Liver (tissue), 3 donors: ENCODE results near the gene ZFX.

Experiments used
- ATF3 ChIP-seq: IDR thresholded peaks from 2 replicates; pipeline ENCODE4 v1.6.1; 2016; ENCODE audit warnings: antibody characterized with exemption
- CTCF ChIP-seq: fragments of 150-350 bp; IDR thresholded peaks from 2 replicates; pipeline ENCODE4 v1.5.1; 2017; ENCODE audit warnings: improper control_type of control experiment, low read depth, low read length; ENCODE audit not compliant: missing input control
- GABPA ChIP-seq, 2 donors: IDR thresholded peaks in 1 of 2; conservative IDR thresholded peaks in 1 of 2; 2 replicates each; pipeline ENCODE4 v1.6.1; 2016; ENCODE audit warnings: antibody characterized with exemption in 2 of 2, mild to moderate bottlenecking in 1 of 2, moderate library complexity in 1 of 2
- RAD21 ChIP-seq, 2 donors: IDR thresholded peaks; 2 replicates each; pipeline ENCODE4 v1.6.1; 2016; ENCODE audit warnings: antibody characterized with exemption in 2 of 2, mild to moderate bottlenecking in 2 of 2
- SP1 ChIP-seq: IDR thresholded peaks from 2 replicates; pipeline ENCODE4 v1.6.1; 2018; ENCODE audit warnings: antibody characterized with exemption, mild to moderate bottlenecking
- TF ChIP-seq, protein P1 (sequence below): IDR thresholded peaks from 2 replicates; pipeline ENCODE4 v1.6.1; 2016; ENCODE audit warnings: antibody characterized with exemption
- donor health status: healthy.
- donor health status: healthy.

DNA sequence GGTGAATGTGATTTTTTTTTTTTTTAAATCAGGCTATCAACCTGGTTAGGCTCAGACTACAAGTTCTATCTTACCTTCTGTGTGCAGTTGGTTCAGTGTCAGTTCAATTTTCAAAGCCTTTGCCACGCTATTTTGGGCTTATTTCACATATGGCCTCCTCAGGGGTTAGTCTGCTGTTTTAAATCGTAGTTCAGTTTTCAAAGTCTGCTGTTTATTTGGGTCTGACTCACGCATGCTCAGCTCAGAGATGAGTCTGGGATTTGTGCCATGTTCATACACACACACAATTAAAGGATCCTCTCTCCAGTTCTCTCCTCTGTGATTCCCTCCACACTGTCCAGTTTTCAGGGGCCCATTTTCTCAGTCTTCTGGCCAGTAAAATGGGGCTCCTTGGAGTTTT, 32.3 kb upstream of the ZFX start:
- TF ChIP-seq CTCF = no peak
- TF ChIP-seq, protein P1, sequence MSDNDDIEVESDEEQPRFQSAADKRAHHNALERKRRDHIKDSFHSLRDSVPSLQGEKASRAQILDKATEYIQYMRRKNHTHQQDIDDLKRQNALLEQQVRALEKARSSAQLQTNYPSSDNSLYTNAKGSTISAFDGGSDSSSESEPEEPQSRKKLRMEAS = no peak
- TF ChIP-seq ATF3 = no peak
- TF ChIP-seq SP1 = no peak
- no peak for TF ChIP-seq RAD21 (IDR thresholded peaks at IDR 0.05)
- TF ChIP-seq GABPA (IDR thresholded peaks at IDR 0.05 in 1 of 2, conservative IDR thresholded peaks at IDR 0.05 in 1 of 2) = no peak
